Ureter (tissue), 1 donor: ENCODE measurements around the gene KASH5. TPM values are rescaled to one million over a fixed set of nuclear protein-coding genes. Genes with fewer than 3 reads are reported as not detected.
"Not testable (repeated sequence)": the region's sequence is repeated elsewhere in the genome, so short reads cannot be mapped to it uniquely, and the experiment has no call there.

Experiments
- DNase-seq: peaks from one replicate; pipeline ENCODE4 v3.0.0-alpha.2; 2020; ENCODE audit warnings: low spot score
- total RNA-seq: library from RNA; stranded (reverse); gene quantifications from one replicate; pipeline ENCODE4 v1.2.4, GENCODE V29; 2023
- donor health status: DM: yes; HTN: yes; CAD: no.

The KASH5 gene
- total RNA-seq, 1 donor from 2014 or later = not detected

GRCh38 chr19:49455773-49456172 lies 67.7 kb downstream of the KASH5 start:
- DNase-seq = no peak

- DNase-seq = no peak
Observed at GRCh38 chr19:49456326-49456725, 68.3 kb downstream of the KASH5 start.

DNA sequence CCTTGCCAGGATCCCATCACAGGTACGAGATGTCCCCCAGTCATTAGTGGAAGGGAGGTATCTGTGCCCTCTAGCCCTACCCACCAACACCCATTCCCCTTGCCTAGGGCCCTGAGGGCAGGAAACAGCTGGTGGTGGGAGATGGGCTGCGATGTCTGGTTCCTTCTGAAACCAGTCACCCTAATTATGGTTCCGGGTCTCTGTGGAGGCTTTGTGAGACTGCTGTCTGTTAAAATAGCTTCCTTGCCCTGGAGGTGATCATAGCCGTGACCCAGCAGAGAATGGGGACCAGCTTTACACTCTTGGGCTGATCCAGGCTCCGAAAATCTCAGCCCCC lies 70.5 kb downstream of the KASH5 start:
- no peak for DNase-seq

- no peak for DNase-seq
Observed at GRCh38 chr19:49459388-49459787, 71.3 kb downstream of the KASH5 start.

DNA sequence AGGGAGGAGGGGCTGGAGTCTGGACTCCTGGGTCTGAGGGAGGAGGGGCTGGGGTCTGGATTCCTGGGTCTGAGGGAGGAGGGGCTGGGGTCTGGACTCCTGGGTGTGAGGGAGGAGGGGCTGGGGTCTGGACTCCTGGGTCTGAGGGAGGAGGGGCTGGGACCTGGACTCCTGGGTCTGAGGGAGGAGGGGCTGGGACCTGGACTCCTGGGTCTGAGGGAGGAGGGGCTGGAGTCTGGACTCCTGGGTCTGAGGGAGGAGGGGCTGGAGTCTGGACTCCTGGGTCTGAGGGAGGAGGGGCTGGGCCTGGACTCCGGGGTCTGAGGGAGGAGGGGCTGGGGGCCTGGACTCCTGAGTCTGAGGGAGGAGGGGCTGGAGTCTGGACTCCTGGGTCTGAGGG lies 73.1 kb downstream of the KASH5 start:
- DNase-seq = not testable (repeated sequence)

- no peak for DNase-seq
Observed at GRCh38 chr19:49461656-49462055, 73.6 kb downstream of the KASH5 start.

DNA sequence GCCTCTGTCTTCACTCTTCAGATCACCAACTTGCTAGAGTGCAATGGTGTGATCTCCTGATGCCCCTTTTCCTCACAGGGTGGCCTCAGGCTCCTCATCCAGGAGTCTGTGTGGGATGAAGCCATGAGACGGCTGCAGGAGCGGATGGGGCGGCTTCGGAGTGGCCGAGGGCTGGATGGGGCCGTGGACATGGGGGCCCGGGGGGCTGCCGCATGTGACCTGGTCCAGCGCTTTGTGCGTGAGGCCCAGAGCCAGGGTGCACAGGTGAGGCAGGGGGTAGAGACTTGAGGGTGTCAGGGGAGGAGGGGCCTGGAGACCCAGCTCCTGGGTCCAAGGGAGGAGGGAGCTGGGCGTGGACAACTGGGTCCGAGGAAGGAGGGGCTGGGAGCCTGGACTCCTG lies 74.4 kb downstream of the KASH5 start:
- no peak for DNase-seq

DNA sequence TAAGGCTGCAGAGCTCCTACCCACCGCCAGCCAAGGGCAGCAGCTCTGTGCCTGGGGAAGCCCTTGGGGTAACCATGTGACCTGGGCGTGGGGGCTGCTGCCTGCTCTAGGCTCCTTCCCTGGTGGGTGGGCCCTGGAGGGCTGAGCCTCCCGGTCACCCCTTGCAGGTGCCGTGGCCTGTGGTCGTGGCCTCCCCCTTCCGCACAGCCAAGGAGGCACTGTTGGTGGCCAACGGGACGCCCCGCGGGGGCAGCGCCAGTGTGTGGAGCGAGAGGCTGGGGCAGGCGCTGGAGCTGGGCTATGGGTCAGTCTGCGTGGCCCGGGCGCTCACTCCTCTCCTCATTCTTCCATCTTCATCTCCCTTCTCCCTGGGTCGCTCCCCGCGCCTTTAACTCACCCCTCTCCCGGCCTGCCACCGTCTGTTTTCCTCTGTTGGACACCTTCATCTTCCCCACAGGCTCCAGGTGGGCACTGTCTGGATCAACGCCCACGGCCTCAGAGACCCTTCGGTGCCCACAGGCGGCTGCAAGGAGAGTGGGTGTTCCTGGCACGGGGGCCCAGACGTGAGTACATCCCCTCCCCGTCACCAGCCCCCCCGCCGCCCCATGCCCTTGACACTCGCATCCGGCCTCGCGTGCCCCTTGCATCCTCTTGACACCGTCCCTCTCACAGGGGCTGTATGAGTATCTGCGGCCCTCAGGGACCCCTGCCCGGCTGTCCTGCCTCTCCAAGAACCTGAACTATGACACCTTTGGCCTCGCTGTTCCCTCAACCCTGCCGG lies 76.1 kb downstream of the KASH5 start:
- no peak for DNase-seq

DNA sequence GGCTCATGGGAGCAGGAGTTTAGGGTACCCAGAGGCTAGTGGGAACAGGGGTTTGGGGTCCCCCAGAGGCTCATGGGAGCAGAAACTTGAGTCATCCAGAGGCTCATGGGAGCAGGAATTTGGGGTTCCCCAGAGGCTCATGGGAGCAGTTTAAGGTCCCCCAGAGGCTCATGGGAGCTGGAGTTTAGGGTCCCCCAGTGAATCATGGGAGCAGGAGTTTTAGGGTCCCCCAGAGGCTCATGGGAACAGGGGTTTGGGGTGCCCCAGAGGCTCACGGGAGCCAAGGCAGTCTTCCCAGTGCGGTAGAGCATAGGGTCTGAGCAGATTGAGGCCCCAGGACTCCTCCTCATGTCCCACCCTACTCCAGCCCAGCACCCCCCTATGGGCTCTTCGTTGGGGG lies 77.3 kb downstream of the KASH5 start:
- no peak for DNase-seq

Other genes starting within 250 kb of the KASH5 start
- 5.1 TPM for gene HRC, start 232.9 kb upstream of the KASH5 start, total RNA-seq
- gene TRPM4, start 230.5 kb upstream of the KASH5 start, total RNA-seq = 110 TPM
- 2.2 TPM for gene SLC6A16, start 63.1 kb upstream of the KASH5 start, total RNA-seq
- 11.0 TPM for gene CD37, start 52.8 kb upstream of the KASH5 start, total RNA-seq
- 22.9 TPM for gene TEAD2, start 25.8 kb upstream of the KASH5 start, total RNA-seq
- 0.62 TPM for gene DKKL1, start 24.4 kb upstream of the KASH5 start, total RNA-seq
- not detected for gene PTH2, start 35.2 kb downstream of the KASH5 start, total RNA-seq
- gene GFY, start 37.1 kb downstream of the KASH5 start, total RNA-seq = not detected
- 0.55 TPM for gene SLC17A7, start 53.3 kb downstream of the KASH5 start, total RNA-seq
- gene PIH1D1, start 63.6 kb downstream of the KASH5 start, total RNA-seq = 47.4 TPM
- 24.0 TPM for gene ALDH16A1, start 65.0 kb downstream of the KASH5 start, total RNA-seq
- 12.7 TPM for gene FLT3LG, start 86.0 kb downstream of the KASH5 start, total RNA-seq
- gene RPL13A, start 99.4 kb downstream of the KASH5 start, total RNA-seq = 3,508 TPM
- gene RPS11, start 108.2 kb downstream of the KASH5 start, total RNA-seq = 1,912 TPM
- gene FCGRT, start 124.4 kb downstream of the KASH5 start, total RNA-seq = 106 TPM
- 18.6 TPM for gene RCN3, start 139.8 kb downstream of the KASH5 start, total RNA-seq
- 35.6 TPM for gene NOSIP, start 192.3 kb downstream of the KASH5 start, total RNA-seq
- gene PRRG2, start 193.1 kb downstream of the KASH5 start, total RNA-seq = 13.2 TPM
- gene PRR12, start 202.9 kb downstream of the KASH5 start, total RNA-seq = 40.6 TPM